Measurements from ENCODE around the gene RAB1B. TPM values are rescaled to one million over a fixed set of nuclear protein-coding genes. Genes with fewer than 3 reads are reported as not detected.

The RAB1B gene
- total RNA-seq, 4 donors from 2014 or later = 40.6 to 146 (median 94.6) TPM

DNA sequence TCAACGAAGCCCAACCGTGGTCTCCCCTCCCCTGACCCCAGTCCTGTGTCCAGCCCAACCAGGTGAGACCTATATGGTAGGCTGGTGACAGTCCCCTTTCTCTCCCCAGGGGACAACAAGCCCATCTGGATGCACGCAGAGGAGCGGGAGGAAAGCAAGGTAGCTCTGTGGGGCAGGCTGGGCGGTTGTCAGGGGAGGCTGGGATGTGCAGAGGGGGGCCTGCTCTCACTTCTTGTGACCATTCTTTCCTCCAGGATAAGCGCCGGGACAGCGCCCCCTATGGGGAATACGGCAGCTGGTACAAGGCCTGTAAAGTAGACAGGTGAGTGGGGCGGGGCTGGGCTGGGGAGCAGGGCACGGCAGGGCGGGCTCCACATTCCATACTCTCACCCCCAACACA, 3.5 kb upstream of the RAB1B start:
- DNase-seq = no peak
- Histone ChIP-seq H3K36me3 (no peaks in the 10 kb centered on the region), H3K27ac (no peak overlapping the region)

DNA sequence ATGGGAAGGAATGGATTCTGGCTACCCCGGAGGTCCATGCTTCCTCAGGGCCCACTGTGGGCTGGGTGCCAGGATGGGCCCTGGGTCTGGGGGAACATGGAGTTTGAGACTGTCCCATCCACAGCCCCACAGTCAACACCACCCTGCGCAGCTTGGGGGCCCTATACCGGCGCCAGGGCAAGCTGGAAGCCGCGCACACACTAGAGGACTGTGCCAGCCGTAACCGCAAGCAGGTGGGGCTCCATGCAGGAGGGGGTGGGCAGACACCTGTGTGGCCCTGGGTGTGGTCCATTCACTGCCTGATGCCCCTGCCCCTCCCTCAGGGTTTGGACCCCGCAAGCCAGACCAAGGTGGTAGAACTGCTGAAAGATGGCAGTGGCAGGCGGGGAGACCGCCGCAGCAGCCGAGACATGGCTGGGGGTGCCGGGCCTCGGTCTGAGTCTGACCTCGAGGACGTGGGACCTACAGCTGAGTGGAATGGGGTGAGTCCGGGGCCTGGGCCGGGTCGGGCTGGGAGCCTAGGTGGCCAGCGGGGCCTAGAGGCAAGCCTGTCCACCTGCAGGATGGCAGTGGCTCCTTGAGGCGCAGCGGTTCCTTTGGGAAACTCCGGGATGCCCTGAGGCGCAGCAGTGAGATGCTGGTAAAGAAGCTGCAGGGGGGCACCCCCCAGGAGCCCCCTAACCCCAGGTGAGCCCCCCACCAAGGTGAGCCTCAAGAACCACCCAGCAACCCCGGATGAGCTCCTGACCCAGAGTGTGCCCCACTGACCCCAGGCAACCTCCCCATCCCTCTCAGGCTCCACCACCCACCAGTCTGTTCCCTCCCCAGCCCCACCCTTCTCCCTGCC, 2.7 kb upstream of the RAB1B start:
- intact Hi-C loops (cut with DNase I; ENCODE audit: low total_unique reads) = no loop called here
- Histone ChIP-seq H3K4me3 (no peak overlapping the region), H3K9me3 (no peaks in the 10 kb centered on the region), H3K27me3 (no peaks in the 10 kb centered on the region), H3K36me3 (no peaks in the 10 kb centered on the region), H3K27ac (no peak overlapping the region), H3K4me1 (peaks cover 5 to 14% of the 10 kb centered on the region in 2 donors)
- DNase-seq = no peak
- TF ChIP-seq POLR2A (IDR thresholded peaks at IDR 0.05) = no peak
- TF ChIP-seq, protein P1, sequence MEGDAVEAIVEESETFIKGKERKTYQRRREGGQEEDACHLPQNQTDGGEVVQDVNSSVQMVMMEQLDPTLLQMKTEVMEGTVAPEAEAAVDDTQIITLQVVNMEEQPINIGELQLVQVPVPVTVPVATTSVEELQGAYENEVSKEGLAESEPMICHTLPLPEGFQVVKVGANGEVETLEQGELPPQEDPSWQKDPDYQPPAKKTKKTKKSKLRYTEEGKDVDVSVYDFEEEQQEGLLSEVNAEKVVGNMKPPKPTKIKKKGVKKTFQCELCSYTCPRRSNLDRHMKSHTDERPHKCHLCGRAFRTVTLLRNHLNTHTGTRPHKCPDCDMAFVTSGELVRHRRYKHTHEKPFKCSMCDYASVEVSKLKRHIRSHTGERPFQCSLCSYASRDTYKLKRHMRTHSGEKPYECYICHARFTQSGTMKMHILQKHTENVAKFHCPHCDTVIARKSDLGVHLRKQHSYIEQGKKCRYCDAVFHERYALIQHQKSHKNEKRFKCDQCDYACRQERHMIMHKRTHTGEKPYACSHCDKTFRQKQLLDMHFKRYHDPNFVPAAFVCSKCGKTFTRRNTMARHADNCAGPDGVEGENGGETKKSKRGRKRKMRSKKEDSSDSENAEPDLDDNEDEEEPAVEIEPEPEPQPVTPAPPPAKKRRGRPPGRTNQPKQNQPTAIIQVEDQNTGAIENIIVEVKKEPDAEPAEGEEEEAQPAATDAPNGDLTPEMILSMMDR (IDR thresholded peaks at IDR 0.05) = no peak

More for the DNA sequence above, 3.5 kb upstream of the RAB1B start:
- Histone ChIP-seq H3K27me3 (no peaks in the 10 kb centered on the region), H3K4me3 (no peak overlapping the region), H3K9me3 (no peaks in the 10 kb centered on the region), H3K4me1 (peaks cover 0 to 14% of the 10 kb centered on the region in 2 donors)
- TF ChIP-seq POLR2A (IDR thresholded peaks at IDR 0.05) = no peak
- intact Hi-C loops (cut with DNase I; ENCODE audit: low total_unique reads) = no loop called here

DNA sequence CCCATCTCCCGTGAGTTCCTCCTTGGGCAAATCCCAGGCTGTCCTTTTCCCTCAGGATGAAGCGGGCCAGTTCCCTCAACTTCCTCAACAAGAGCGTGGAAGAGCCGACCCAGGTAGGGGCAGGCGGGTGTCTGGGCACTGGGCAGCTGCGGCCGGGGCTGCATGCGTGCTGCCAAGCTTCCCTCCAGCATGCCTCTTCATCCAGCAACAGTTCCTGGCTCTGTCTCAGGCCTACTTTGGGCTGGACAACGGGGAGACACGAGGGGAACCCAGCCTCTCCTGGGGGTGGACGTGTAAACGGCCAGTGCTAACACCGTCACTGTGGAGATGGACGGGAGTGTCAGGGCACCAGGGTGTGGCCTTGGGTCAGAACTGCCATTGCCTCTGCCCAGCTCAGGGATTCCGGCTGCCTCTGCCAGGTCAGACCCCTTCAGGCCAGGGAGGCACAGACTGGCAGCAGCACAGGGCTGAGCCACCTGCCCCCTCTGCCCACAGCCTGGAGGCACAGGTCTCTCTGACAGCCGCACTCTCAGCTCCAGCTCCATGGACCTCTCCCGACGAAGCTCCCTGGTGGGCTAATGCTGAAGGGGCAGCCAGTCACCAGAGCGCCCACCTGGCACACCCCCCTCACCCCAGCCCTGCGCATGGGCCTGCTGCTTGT, 1.9 kb upstream of the RAB1B start:
- no peak for DNase-seq
- peak overlapping the region; percentile 59 to 97 for H3K4me3 ChIP-seq
- intact Hi-C loops (cut with DNase I; ENCODE audit: low total_unique reads) = no loop called here
- peaks cover 6 to 14% of the 10 kb centered on the region in 2 donors for H3K4me1 ChIP-seq
- TF ChIP-seq POLR2A (IDR thresholded peaks at IDR 0.05) = no peak
- TF ChIP-seq, protein P1 (IDR thresholded peaks at IDR 0.05) = no peak
- peak overlapping the region; percentile 97 for H3K27ac ChIP-seq
- no peaks in the 10 kb centered on the region for H3K9me3 ChIP-seq
- no peaks in the 10 kb centered on the region for H3K36me3 ChIP-seq
- no peaks in the 10 kb centered on the region for H3K27me3 ChIP-seq

DNA sequence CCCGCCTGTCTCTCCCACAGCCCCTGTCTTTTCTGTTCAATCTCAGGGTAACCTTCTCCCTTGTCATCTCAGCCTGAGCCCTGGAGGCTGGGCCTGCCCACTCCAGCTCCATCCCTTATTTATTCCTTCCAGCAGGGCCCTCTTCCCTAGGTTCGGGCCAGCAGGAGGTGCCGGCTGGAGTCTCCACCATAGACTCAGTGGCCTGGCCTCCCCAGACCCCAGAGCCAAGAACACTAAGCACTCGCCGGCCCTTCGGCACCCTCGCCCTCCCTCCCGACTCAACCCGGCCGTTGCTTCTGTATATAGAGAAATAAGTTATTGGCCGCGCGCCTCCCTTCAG, 1.4 kb upstream of the RAB1B start:
- H3K27ac ChIP-seq = peak overlapping the region; percentile 97
- no peaks in the 10 kb centered on the region for H3K36me3 ChIP-seq
- H3K9me3 ChIP-seq = no peaks in the 10 kb centered on the region
- DNase-seq = no peak
- H3K4me1 ChIP-seq = peaks cover 6 to 14% of the 10 kb centered on the region in 2 donors
- intact Hi-C loops (cut with DNase I; ENCODE audit: low total_unique reads) = no loop called here
- peak overlapping the region; percentile 59 to 97 for H3K4me3 ChIP-seq
- H3K27me3 ChIP-seq = no peaks in the 10 kb centered on the region
- no peak for TF ChIP-seq POLR2A (IDR thresholded peaks at IDR 0.05)

DNA sequence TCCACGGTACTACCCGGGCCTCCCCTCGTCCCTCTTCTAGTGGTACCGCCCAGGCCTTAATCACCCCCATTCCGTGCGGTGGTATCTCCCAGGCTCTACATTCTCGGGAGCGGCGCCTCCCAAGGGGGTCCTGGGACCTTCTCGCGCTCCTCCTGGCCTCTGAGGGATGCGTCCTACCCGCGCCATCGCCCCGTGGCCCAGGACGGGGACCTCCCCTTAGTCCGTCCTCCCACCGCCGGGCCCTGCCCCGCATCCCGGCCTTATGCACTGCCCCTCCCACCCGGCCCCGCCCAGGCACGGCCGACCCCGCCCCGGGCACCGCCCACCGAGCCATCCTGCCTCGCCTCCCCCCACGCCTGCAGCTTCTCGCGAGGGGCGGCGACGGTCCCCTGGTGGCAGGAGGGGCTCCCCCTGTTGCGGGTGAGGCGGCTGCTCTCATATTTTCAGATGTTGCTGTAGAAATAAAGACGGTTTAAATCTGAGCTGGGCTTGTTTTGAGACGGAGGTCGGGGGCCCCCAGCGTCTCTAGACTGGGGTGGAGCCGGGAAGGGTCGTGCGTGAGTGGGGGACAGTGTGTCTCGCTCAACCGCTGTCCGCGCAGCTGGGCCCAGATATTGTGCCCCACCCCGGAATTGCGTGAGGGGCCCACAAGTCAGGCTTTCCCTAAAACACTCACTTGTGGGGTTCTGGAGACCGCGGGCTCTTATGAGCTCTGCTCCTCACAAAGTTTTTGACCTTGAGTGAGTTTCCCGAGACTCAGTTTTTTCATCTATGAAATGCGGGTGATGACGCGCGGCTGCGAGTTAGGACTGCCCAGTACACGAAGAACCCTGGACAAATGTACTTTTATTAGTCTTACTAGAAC, 828 bp upstream of the RAB1B start:
- Histone ChIP-seq H3K9me3 (no peaks in the 10 kb centered on the region), H3K36me3 (no peaks in the 10 kb centered on the region), H3K27ac (peak overlapping the region; percentile 97), H3K4me3 (peak overlapping the region; percentile 59 to 97), H3K4me1 (peaks cover 6 to 14% of the 10 kb centered on the region in 2 donors), H3K27me3 (no peaks in the 10 kb centered on the region)
- TF ChIP-seq, protein P1 (IDR thresholded peaks at IDR 0.05) = peak in 2 of 4 experiments; percentile 10 to 51
- peak; percentile 54 to 63 for TF ChIP-seq POLR2A (IDR thresholded peaks at IDR 0.05)
- peak; percentile 92 for DNase-seq
- intact Hi-C loops (cut with DNase I; ENCODE audit: low total_unique reads) = no loop called here

Measured in uterus (tissue), 4 donors.